ENCODE data around the gene MAGI1. TPM values are rescaled to one million over a fixed set of nuclear protein-coding genes. Genes with fewer than 3 reads are reported as not detected.

MAGI1 gene
- total RNA-seq, 2 experiments from 2014 or later, result 0.47 to 0.51 TPM

DNA sequence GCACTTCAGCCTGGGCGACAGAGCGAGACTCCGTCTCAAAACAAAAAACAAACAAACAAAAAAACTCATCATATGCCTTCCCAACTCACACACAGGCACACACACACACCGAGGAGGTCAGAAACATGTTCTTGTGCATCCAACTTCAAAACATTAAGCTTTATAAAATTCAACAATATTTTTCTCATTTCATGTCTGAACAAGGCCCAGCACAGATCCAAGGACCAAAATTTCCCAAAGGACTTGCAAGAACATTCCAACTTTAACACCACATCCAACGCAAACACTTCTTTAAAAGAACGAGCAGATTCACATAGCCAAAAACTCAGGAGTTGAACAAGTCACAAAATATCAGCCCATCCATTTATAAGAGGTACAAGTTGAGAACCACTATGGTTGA is 148.4 kb downstream of the MAGI1 start:
- Mint-ChIP-seq H3K4me3 (no peak overlapping the region), H3K9me3 (no peaks in the 10 kb centered on the region)

DNA sequence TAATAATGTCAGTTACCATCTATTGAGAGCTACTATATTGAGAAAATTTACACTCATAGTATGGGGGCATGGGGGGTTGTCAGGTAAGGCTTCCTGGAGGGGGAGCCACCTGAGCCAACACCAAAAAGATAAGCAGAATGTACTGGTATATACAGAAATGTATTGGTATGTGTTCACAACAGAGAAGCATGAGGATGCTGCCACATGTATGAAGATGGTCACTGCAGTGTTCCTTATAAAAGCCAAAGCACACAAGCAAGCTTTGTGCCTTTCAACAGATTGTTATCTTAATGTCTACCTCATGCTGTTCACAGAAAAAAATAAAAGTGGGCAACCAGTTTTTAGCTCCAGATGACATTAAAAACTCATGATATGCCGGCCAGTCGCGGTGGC is 149.0 kb downstream of the MAGI1 start:
- intact Hi-C loops (cut with micrococcal nuclease), result no loop called here
- ATAC-seq, result no peak
- no peaks in the 10 kb centered on the region for H3K9me3 Mint-ChIP-seq
- ChIA-PET POLR2A (no interaction called here), CTCF (no interaction called here)
- H3K27ac Mint-ChIP-seq, result no peak overlapping the region
- no peak for DNase-seq
- H3K27me3 Mint-ChIP-seq, result no peaks in the 10 kb centered on the region
- H3K4me1 Mint-ChIP-seq (ENCODE audit: low read depth), result no peaks in the 10 kb centered on the region
- TF ChIP-seq, protein P1, sequence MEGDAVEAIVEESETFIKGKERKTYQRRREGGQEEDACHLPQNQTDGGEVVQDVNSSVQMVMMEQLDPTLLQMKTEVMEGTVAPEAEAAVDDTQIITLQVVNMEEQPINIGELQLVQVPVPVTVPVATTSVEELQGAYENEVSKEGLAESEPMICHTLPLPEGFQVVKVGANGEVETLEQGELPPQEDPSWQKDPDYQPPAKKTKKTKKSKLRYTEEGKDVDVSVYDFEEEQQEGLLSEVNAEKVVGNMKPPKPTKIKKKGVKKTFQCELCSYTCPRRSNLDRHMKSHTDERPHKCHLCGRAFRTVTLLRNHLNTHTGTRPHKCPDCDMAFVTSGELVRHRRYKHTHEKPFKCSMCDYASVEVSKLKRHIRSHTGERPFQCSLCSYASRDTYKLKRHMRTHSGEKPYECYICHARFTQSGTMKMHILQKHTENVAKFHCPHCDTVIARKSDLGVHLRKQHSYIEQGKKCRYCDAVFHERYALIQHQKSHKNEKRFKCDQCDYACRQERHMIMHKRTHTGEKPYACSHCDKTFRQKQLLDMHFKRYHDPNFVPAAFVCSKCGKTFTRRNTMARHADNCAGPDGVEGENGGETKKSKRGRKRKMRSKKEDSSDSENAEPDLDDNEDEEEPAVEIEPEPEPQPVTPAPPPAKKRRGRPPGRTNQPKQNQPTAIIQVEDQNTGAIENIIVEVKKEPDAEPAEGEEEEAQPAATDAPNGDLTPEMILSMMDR (IDR thresholded peaks at IDR 0.05), result no peak
- H3K4me3 Mint-ChIP-seq, result no peak overlapping the region
- no peaks in the 10 kb centered on the region for H3K36me3 Mint-ChIP-seq (ENCODE audit: low read depth)

More for the DNA sequence above, 148.4 kb downstream of the MAGI1 start:
- Mint-ChIP-seq H3K4me1 (ENCODE audit: low read depth) (no peaks in the 10 kb centered on the region), H3K27me3 (no peaks in the 10 kb centered on the region), H3K27ac (no peak overlapping the region), H3K36me3 (ENCODE audit: low read depth) (no peaks in the 10 kb centered on the region)
- ATAC-seq (no peak), DNase-seq (no peak)
- intact Hi-C loops (cut with micrococcal nuclease), result no loop called here
- TF ChIP-seq, protein P1 (IDR thresholded peaks at IDR 0.05), result no peak
- ChIA-PET POLR2A (no interaction called here), CTCF (no interaction called here)

DNA sequence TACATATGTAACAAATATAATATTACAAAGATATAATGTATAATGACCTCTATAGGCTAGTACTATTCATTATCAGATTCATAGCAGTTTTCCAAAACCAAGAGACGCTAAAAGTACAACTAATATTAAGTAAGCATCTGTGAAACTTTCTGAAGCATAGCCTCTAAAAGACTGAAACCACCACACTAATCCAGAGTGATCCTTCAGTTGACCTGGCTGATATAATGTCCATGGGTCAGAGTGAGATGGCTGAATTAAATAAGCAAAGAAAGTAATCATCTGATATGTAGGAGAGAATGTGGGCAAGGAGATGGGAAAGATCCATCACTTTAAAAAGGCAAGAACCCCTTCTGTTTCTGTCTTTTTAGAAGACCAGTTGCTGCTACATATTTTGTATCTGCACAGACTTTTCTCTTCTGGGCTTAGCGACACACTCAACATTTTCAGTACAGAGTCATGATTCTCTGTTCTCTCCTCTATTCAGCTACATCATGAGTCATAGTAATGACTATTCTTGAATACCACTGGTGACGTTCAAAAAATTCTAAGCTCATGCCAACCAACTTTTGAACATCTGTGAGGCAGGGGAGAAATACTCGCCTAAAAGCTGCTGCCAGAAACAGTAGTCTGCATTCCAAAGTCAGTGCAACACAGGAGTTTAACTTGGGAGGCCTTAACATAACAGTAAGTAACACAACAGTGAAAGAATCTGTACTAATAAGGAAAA is 149.6 kb downstream of the MAGI1 start:
- ATAC-seq (no peak), DNase-seq (no peak)
- Mint-ChIP-seq H3K9me3 (no peaks in the 10 kb centered on the region), H3K27me3 (no peaks in the 10 kb centered on the region), H3K27ac (no peak overlapping the region), H3K4me1 (ENCODE audit: low read depth) (no peaks in the 10 kb centered on the region), H3K4me3 (no peak overlapping the region), H3K36me3 (ENCODE audit: low read depth) (no peaks in the 10 kb centered on the region)
- TF ChIP-seq, protein P1 (IDR thresholded peaks at IDR 0.05), result no peak
- ChIA-PET POLR2A (no interaction called here), CTCF (no interaction called here)
- intact Hi-C loops (cut with micrococcal nuclease), result no loop called here

GRCh38 chr3:65888196-65888595 is 150.5 kb downstream of the MAGI1 start:
- H3K9me3 Mint-ChIP-seq, result no peaks in the 10 kb centered on the region
- intact Hi-C loops (cut with micrococcal nuclease), result no loop called here
- H3K36me3 Mint-ChIP-seq (ENCODE audit: low read depth), result no peaks in the 10 kb centered on the region
- TF ChIP-seq, protein P1 (IDR thresholded peaks at IDR 0.05), result no peak
- CTCF ChIA-PET, result no interaction called here
- H3K4me1 Mint-ChIP-seq (ENCODE audit: low read depth), result no peaks in the 10 kb centered on the region
- POLR2A ChIA-PET, result no interaction called here
- H3K27ac Mint-ChIP-seq, result no peak overlapping the region
- H3K4me3 Mint-ChIP-seq, result no peak overlapping the region
- H3K27me3 Mint-ChIP-seq, result no peaks in the 10 kb centered on the region
- no peak for ATAC-seq
- DNase-seq, result no peak

GRCh38 chr3:65886391-65886790 is 152.3 kb downstream of the MAGI1 start:
- Mint-ChIP-seq H3K27me3 (no peaks in the 10 kb centered on the region), H3K4me3 (no peak overlapping the region), H3K27ac (no peak overlapping the region), H3K36me3 (ENCODE audit: low read depth) (no peaks in the 10 kb centered on the region), H3K9me3 (no peaks in the 10 kb centered on the region), H3K4me1 (ENCODE audit: low read depth) (no peaks in the 10 kb centered on the region)
- CTCF ChIA-PET, result no interaction called here
- intact Hi-C loops (cut with micrococcal nuclease), result no loop called here
- ATAC-seq (no peak), DNase-seq (no peak)
- POLR2A ChIA-PET, result no interaction called here
- TF ChIP-seq, protein P1 (IDR thresholded peaks at IDR 0.05), result no peak
